ENCODE results near the gene SEMA5B.

SEMA5B gene

DNA sequence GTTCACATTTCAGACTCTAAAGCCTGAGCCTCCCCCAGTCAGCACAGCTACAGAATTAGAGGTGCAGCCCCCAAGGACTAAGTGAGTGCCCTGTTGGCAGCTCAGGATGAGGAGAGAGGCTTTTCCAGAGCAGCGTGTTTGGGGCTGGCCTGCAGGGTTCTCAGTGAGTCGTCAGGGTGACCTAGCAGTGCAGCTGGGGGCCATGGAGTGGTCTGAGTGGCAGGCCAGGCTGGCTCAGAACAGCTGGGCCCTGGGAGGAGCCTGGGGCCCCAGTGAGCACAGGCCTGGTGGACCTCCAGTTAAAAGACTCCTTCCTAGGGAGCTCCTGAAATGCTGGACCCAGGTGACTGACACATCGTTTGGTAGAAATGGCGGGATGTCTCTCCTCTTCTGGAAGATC is 124.4 kb downstream of the SEMA5B start:
- no peak for DNase-seq (ENCODE audit: low read depth, low spot score)
- Histone ChIP-seq H3K4me3 (ENCODE audit: insufficient read length, low read depth) (no peak overlapping the region), H3K36me3 (ENCODE audit: insufficient read depth, insufficient read length, low read length) (no peaks in the 10 kb centered on the region), H3K9ac (ENCODE audit: insufficient read length, low read depth) (no peak overlapping the region), H3K9me3 (ENCODE audit: insufficient read depth, low read length) (no peaks in the 10 kb centered on the region), H3K27me3 (ENCODE audit: insufficient read depth, insufficient read length) (no peaks in the 10 kb centered on the region), H3K4me1 (ENCODE audit: insufficient read depth, insufficient read length) (no peaks in the 10 kb centered on the region)
- TF ChIP-seq ZNF274 (IDR thresholded peaks at IDR 0.05; ENCODE audit: low read depth, low read length): no peak
- TF ChIP-seq YY1 (IDR thresholded peaks at IDR 0.05; ENCODE audit: insufficient read depth, insufficient read length): no peak
- TF ChIP-seq SUZ12 (IDR thresholded peaks at IDR 0.05; ENCODE audit: extremely low read depth, insufficient read depth, insufficient read length): no peak

DNA sequence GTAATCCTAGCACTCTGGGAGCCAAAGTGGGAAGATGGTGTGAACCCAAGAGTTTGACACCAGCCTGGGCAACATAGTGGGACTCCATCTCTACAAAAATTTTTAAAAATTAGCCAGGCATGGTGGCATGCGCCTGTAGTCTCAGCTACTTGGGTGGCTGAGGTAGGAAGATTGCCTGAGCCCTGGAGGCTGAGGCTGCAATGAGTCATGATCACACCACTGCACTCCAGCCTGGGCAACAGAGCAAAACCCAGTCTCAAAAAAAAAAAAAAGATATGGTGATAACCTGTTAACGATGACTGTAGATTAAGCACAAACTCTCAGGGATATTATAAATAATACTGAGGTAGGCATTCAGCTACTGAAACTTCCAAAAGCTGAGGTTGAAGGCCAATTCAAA is 125.2 kb downstream of the SEMA5B start:
- Histone ChIP-seq H3K9me3 (ENCODE audit: insufficient read depth, low read length) (no peaks in the 10 kb centered on the region), H3K36me3 (ENCODE audit: insufficient read depth, insufficient read length, low read length) (no peaks in the 10 kb centered on the region), H3K4me3 (ENCODE audit: insufficient read length, low read depth) (no peak overlapping the region), H3K4me1 (ENCODE audit: insufficient read depth, insufficient read length) (no peaks in the 10 kb centered on the region), H3K27me3 (ENCODE audit: insufficient read depth, insufficient read length) (no peaks in the 10 kb centered on the region), H3K9ac (ENCODE audit: insufficient read length, low read depth) (no peak overlapping the region)
- TF ChIP-seq ZNF274 (IDR thresholded peaks at IDR 0.05; ENCODE audit: low read depth, low read length) (no peak), YY1 (IDR thresholded peaks at IDR 0.05; ENCODE audit: insufficient read depth, insufficient read length) (no peak), SUZ12 (IDR thresholded peaks at IDR 0.05; ENCODE audit: extremely low read depth, insufficient read depth, insufficient read length) (no peak)
- DNase-seq (ENCODE audit: low read depth, low spot score): no peak

DNA sequence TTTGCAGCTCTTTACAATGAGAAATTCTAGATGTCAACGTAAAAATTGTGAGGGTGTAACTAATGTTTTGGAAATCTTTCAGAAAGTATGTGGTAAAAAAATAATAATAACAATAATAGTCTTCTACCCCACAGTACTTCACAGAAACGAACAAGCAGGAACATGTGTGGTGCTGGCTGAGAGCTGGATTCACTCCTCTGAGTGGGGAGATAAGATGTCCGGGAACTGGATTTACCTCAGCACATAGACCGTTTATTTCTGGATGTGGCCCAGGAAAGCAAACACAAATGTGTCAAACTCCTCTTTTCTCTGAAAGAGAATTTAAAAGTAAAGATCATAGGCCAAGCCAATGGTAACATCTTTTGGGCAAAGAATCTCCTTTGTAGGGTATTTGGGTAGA is 129.3 kb downstream of the SEMA5B start:
- Histone ChIP-seq H3K36me3 (ENCODE audit: insufficient read depth, insufficient read length, low read length) (no peaks in the 10 kb centered on the region), H3K4me3 (ENCODE audit: insufficient read length, low read depth) (no peak overlapping the region)

DNA sequence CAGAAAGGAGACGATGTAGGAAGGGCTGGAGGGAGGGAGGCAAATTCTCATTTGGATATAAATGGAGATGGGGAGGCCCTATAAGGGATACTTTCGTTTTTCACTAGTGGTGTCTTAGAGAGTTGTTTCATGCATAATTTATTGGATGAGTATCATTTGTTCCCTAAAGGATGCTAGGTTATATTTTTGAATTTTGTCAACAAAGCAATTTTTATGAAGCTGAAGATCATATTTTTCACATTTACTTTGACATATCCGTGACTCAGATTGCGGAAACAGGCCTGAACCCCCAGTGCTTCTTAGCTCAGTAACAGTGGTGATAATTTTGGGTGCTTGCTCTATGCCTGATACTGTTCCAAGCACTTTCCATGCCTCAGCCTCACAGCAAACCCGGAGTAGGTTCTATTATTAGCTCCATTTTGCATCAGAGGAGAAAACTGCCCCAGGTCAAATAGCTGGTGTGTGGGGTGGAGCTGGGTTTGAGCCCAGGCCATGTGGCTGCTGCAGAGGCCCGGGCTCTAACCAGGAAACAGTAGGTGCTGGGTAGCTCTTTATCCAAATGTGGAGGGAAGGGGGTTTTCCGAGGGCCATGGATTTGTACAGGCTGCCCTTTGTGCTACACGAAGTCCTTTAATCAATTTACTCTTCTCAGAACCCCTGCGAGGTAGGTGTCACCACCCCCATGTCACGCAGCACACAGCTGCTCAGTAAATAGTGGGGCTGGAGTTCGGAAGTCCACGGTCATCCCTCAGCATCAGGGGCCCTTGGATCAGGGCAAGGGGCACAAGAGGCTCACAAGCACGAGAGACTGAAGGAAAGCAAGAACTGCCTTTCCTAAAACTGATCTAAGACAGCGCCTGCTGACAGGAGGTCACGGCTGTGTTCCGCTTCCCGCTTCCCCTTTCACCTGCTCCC is 133.6 kb downstream of the SEMA5B start:
- peaks cover 10% of the 10 kb centered on the region; the same call in 1 of the 2 replicates for H3K9me3 ChIP-seq (ENCODE audit: insufficient read depth, low read length)
- H3K27me3 ChIP-seq (ENCODE audit: insufficient read depth, insufficient read length): peaks cover 3% of the 10 kb centered on the region
- no peaks in the 10 kb centered on the region for H3K4me1 ChIP-seq (ENCODE audit: insufficient read depth, insufficient read length)
- TF ChIP-seq ZNF274 (IDR thresholded peaks at IDR 0.05; ENCODE audit: low read depth, low read length): no peak
- no peak for TF ChIP-seq SUZ12 (IDR thresholded peaks at IDR 0.05; ENCODE audit: extremely low read depth, insufficient read depth, insufficient read length)
- no peak for TF ChIP-seq YY1 (IDR thresholded peaks at IDR 0.05; ENCODE audit: insufficient read depth, insufficient read length)
- no peak overlapping the region for H3K4me3 ChIP-seq (ENCODE audit: insufficient read length, low read depth)
- peak; percentile 27 for DNase-seq (ENCODE audit: low read depth, low spot score)
- H3K36me3 ChIP-seq (ENCODE audit: insufficient read depth, insufficient read length, low read length): no peaks in the 10 kb centered on the region
- H3K9ac ChIP-seq (ENCODE audit: insufficient read length, low read depth): no peak overlapping the region

More for the DNA sequence above, 129.3 kb downstream of the SEMA5B start:
- no peaks in the 10 kb centered on the region for H3K9me3 ChIP-seq (ENCODE audit: insufficient read depth, low read length)
- no peaks in the 10 kb centered on the region for H3K4me1 ChIP-seq (ENCODE audit: insufficient read depth, insufficient read length)
- no peak for DNase-seq (ENCODE audit: low read depth, low spot score)
- no peak for TF ChIP-seq YY1 (IDR thresholded peaks at IDR 0.05; ENCODE audit: insufficient read depth, insufficient read length)
- no peak for TF ChIP-seq SUZ12 (IDR thresholded peaks at IDR 0.05; ENCODE audit: extremely low read depth, insufficient read depth, insufficient read length)
- TF ChIP-seq ZNF274 (IDR thresholded peaks at IDR 0.05; ENCODE audit: low read depth, low read length): no peak
- peaks cover 3% of the 10 kb centered on the region for H3K27me3 ChIP-seq (ENCODE audit: insufficient read depth, insufficient read length)
- H3K9ac ChIP-seq (ENCODE audit: insufficient read length, low read depth): no peak overlapping the region

DNA sequence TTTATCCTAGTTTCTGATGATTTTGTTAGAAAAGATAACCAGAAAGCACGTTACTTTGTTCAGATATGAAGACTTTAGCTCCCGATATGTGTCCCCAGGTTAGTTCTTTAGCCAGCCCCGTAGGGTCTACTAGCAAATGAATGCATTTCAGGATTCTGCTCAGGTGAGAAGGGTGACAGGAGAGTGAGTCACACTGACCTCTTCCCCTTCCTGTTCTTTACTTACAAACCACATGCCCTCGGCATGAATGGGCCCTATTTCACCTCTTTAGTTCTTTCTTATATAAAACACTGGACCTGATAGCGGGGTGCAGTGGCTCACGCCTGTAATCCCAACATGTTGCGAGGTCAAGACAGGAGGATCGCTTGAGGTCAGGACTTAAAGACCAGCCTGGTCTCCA is 134.3 kb downstream of the SEMA5B start:
- no peak for DNase-seq (ENCODE audit: low read depth, low spot score)
- H3K9me3 ChIP-seq (ENCODE audit: insufficient read depth, low read length): peaks cover 10% of the 10 kb centered on the region; the same call in 1 of the 2 replicates
- no peak overlapping the region for H3K9ac ChIP-seq (ENCODE audit: insufficient read length, low read depth)
- TF ChIP-seq SUZ12 (IDR thresholded peaks at IDR 0.05; ENCODE audit: extremely low read depth, insufficient read depth, insufficient read length) (no peak), YY1 (IDR thresholded peaks at IDR 0.05; ENCODE audit: insufficient read depth, insufficient read length) (no peak), ZNF274 (IDR thresholded peaks at IDR 0.05; ENCODE audit: low read depth, low read length) (no peak)
- H3K27me3 ChIP-seq (ENCODE audit: insufficient read depth, insufficient read length): peaks cover 3% of the 10 kb centered on the region
- H3K4me3 ChIP-seq (ENCODE audit: insufficient read length, low read depth): no peak overlapping the region
- no peaks in the 10 kb centered on the region for H3K4me1 ChIP-seq (ENCODE audit: insufficient read depth, insufficient read length)
- no peaks in the 10 kb centered on the region for H3K36me3 ChIP-seq (ENCODE audit: insufficient read depth, insufficient read length, low read length)

GRCh38 chr3:122892118-122892960 is 135.2 kb downstream of the SEMA5B start:
- Histone ChIP-seq H3K36me3 (ENCODE audit: insufficient read depth, insufficient read length, low read length) (no peaks in the 10 kb centered on the region), H3K27me3 (ENCODE audit: insufficient read depth, insufficient read length) (peaks cover 3% of the 10 kb centered on the region), H3K4me1 (ENCODE audit: insufficient read depth, insufficient read length) (no peaks in the 10 kb centered on the region), H3K4me3 (ENCODE audit: insufficient read length, low read depth) (no peak overlapping the region), H3K9me3 (ENCODE audit: insufficient read depth, low read length) (peaks cover 10% of the 10 kb centered on the region; the same call in 1 of the 2 replicates), H3K9ac (ENCODE audit: insufficient read length, low read depth) (no peak overlapping the region)
- no peak for DNase-seq (ENCODE audit: low read depth, low spot score)
- no peak for TF ChIP-seq YY1 (IDR thresholded peaks at IDR 0.05; ENCODE audit: insufficient read depth, insufficient read length)
- no peak for TF ChIP-seq ZNF274 (IDR thresholded peaks at IDR 0.05; ENCODE audit: low read depth, low read length)
- TF ChIP-seq SUZ12 (IDR thresholded peaks at IDR 0.05; ENCODE audit: extremely low read depth, insufficient read depth, insufficient read length): no peak

Data from NT2/D1 (cell line).